ENCODE results near the gene GLDC. TPM values are rescaled to one million over a fixed set of nuclear protein-coding genes. Genes with fewer than 3 reads are reported as not detected.
"Not testable (repeated sequence)": the region's sequence is repeated elsewhere in the genome, so short reads cannot be mapped to it uniquely, and the experiment has no call there.

Gene GLDC
- total RNA-seq, 1 donor from 2014 or later = 0.78 TPM

DNA sequence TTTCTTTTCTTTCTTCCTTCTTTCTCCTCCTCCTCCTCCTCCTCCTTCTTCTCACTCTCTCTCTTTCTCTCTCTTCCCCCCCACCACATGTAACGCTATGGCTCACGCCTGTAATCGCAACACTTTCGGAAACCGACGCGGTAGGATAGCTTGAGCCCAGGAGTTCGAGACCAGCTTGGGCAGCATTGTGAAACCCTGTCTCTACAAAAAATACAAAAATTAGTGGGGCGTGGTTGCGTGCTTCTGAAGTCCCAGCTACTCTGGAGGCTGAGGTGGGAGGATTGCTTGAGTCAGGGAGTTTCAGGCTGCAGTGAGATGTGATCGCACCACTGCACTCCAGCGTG lies 736 bp upstream of the GLDC start:
- no peak for DNase-seq (ENCODE audit: extremely low spot score, unreplicated experiment)
- no peaks in the 10 kb centered on the region for H3K36me3 Mint-ChIP-seq (ENCODE audit: unreplicated experiment)
- H3K4me1 Mint-ChIP-seq (ENCODE audit: unreplicated experiment) = peaks cover 19% of the 10 kb centered on the region
- TF ChIP-seq, protein P1, sequence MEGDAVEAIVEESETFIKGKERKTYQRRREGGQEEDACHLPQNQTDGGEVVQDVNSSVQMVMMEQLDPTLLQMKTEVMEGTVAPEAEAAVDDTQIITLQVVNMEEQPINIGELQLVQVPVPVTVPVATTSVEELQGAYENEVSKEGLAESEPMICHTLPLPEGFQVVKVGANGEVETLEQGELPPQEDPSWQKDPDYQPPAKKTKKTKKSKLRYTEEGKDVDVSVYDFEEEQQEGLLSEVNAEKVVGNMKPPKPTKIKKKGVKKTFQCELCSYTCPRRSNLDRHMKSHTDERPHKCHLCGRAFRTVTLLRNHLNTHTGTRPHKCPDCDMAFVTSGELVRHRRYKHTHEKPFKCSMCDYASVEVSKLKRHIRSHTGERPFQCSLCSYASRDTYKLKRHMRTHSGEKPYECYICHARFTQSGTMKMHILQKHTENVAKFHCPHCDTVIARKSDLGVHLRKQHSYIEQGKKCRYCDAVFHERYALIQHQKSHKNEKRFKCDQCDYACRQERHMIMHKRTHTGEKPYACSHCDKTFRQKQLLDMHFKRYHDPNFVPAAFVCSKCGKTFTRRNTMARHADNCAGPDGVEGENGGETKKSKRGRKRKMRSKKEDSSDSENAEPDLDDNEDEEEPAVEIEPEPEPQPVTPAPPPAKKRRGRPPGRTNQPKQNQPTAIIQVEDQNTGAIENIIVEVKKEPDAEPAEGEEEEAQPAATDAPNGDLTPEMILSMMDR (IDR thresholded peaks at IDR 0.05) = no peak
- H3K27me3 Mint-ChIP-seq (ENCODE audit: unreplicated experiment) = peaks cover 71% of the 10 kb centered on the region
- no peak overlapping the region for H3K27ac Mint-ChIP-seq (ENCODE audit: unreplicated experiment)
- H3K4me3 Mint-ChIP-seq (ENCODE audit: unreplicated experiment) = peak overlapping the region; percentile 67
- no peaks in the 10 kb centered on the region for H3K9me3 Mint-ChIP-seq (ENCODE audit: unreplicated experiment)

DNA sequence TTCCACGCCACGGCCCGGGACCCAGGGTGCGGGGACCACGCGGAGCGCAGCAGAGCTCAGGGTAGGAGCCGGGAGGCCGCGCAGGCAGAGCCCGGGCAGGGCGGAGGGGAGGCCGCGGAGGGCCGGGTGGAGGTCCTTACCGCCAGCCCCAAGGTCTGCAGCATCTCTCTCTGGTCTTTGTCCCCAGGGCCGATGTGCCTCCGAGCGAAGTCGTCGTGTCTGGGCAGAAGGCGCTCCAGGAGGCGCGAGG lies 499 bp downstream of the GLDC start:
- Mint-ChIP-seq H3K4me3 (ENCODE audit: unreplicated experiment) (peak overlapping the region; percentile 64), H3K27me3 (ENCODE audit: unreplicated experiment) (peaks cover 84% of the 10 kb centered on the region), H3K4me1 (ENCODE audit: unreplicated experiment) (peaks cover 19% of the 10 kb centered on the region)
- not testable (repeated sequence) for H3K27ac Mint-ChIP-seq (ENCODE audit: unreplicated experiment); H3K36me3 Mint-ChIP-seq (ENCODE audit: unreplicated experiment); H3K9me3 Mint-ChIP-seq (ENCODE audit: unreplicated experiment); DNase-seq (ENCODE audit: extremely low spot score, unreplicated experiment)

DNA sequence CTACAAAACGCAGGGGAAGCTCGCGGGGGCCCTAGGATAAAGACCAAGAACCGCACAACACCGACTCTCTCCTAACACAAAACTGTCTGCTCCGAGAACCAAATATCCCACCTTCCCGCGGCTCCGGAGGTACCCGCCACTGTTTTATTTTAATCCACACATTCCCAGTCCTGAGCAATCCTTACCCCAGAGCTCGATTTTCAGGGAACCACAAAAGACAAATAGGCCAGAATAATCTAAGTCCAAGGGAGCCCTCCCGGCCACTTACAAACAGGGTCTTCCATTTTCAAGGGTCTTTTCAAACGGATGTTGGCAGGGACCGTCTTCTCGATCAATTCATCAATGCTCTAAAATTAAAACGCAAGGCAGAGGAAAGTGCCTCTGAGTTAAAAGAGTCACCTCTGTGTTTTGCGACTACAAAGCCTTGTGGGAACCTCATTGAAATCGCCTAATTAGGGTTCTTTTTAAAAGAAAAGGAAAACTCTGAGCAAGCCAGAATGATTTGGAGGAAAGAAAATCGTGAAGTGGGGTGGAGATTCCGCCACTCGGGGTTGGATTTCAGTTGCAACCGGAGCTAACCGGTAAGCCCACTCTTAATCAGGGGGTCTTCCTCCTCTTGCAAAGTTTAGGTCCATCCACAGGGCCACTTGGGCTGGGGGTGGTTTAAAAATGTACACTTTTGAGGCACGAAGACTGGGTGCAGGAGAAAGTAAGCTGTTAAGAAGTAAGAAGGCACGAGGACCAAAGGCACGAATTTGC lies 1.0 kb downstream of the GLDC start:
- no peak for DNase-seq (ENCODE audit: extremely low spot score, unreplicated experiment)
- Mint-ChIP-seq H3K9me3 (ENCODE audit: unreplicated experiment) (no peaks in the 10 kb centered on the region), H3K36me3 (ENCODE audit: unreplicated experiment) (no peaks in the 10 kb centered on the region), H3K4me1 (ENCODE audit: unreplicated experiment) (peaks cover 19% of the 10 kb centered on the region), H3K27ac (ENCODE audit: unreplicated experiment) (no peak overlapping the region), H3K4me3 (ENCODE audit: unreplicated experiment) (peak overlapping the region; percentile 64), H3K27me3 (ENCODE audit: unreplicated experiment) (peaks cover 85% of the 10 kb centered on the region)
- TF ChIP-seq, protein P1 (IDR thresholded peaks at IDR 0.05) = no peak

DNA sequence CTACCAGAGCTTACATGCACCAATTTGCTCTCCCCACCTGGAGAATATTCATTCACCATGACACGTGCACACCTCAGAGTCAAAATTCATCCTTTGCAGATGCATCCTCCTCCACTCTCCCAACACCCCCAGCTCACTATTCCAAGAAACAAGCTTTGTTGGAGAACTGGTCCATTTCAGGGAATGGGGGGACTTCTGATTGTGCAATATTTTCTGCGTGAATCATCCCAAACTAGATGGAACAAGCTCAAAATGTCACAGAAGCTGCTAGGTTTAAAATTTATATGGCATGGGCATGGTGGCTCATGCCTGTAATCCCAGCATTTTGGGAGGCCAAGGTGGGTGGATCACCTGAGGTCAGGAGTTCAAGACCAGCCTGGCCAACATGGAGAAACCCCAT lies 3.6 kb downstream of the GLDC start:
- H3K9me3 Mint-ChIP-seq (ENCODE audit: unreplicated experiment) = no peaks in the 10 kb centered on the region
- no peaks in the 10 kb centered on the region for H3K36me3 Mint-ChIP-seq (ENCODE audit: unreplicated experiment)
- H3K27me3 Mint-ChIP-seq (ENCODE audit: unreplicated experiment) = peaks cover 69% of the 10 kb centered on the region
- H3K4me3 Mint-ChIP-seq (ENCODE audit: unreplicated experiment) = no peak overlapping the region
- no peak overlapping the region for H3K27ac Mint-ChIP-seq (ENCODE audit: unreplicated experiment)
- no peak for DNase-seq (ENCODE audit: extremely low spot score, unreplicated experiment)
- peaks cover 19% of the 10 kb centered on the region for H3K4me1 Mint-ChIP-seq (ENCODE audit: unreplicated experiment)
- TF ChIP-seq, protein P1 (IDR thresholded peaks at IDR 0.05) = no peak

DNA sequence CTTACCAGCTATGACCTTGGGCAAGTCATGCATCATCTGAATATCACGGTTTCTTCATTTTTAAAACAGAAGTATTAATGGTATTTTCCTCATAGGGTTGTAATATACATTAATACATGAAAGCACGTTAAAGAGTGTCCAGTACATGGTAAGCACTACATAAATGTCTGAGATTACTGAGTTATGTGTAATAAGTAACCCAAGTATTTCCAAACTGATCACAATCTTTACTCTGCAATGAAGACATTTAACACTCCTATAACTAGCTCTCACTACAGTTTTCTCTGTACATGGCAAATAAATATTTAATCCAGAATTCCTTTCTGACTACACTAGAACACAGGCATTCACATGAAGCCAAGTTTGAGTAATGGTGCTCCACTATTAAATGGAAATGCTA lies 4.0 kb downstream of the GLDC start:
- H3K27ac Mint-ChIP-seq (ENCODE audit: unreplicated experiment) = no peak overlapping the region
- no peak overlapping the region for H3K4me3 Mint-ChIP-seq (ENCODE audit: unreplicated experiment)
- no peak for DNase-seq (ENCODE audit: extremely low spot score, unreplicated experiment)
- TF ChIP-seq, protein P1 (IDR thresholded peaks at IDR 0.05) = no peak
- H3K4me1 Mint-ChIP-seq (ENCODE audit: unreplicated experiment) = peaks cover 19% of the 10 kb centered on the region
- H3K36me3 Mint-ChIP-seq (ENCODE audit: unreplicated experiment) = no peaks in the 10 kb centered on the region
- no peaks in the 10 kb centered on the region for H3K9me3 Mint-ChIP-seq (ENCODE audit: unreplicated experiment)
- H3K27me3 Mint-ChIP-seq (ENCODE audit: unreplicated experiment) = peaks cover 66% of the 10 kb centered on the region

DNA sequence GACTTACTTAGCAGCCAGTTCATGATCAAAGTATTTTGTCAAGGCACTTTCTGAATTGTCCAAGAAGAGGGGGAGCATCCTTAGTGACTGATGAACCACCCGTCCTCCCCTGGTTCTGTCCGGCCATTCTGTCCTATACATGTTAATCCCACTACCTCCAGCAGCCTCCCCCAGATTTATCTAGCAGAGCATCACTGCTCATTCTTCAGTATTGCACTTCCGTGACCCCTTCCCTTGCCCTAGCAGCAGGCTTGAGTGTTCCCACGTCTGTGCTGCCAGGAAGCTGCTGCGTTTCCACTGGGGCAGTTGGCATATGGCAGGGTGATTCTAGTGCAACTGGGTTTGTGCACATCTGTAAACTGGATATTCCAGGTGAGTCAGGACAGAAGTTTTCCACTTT lies 4.5 kb downstream of the GLDC start:
- Mint-ChIP-seq H3K4me1 (ENCODE audit: unreplicated experiment) (peaks cover 15% of the 10 kb centered on the region), H3K36me3 (ENCODE audit: unreplicated experiment) (no peaks in the 10 kb centered on the region), H3K9me3 (ENCODE audit: unreplicated experiment) (no peaks in the 10 kb centered on the region), H3K27ac (ENCODE audit: unreplicated experiment) (no peak overlapping the region), H3K4me3 (ENCODE audit: unreplicated experiment) (no peak overlapping the region), H3K27me3 (ENCODE audit: unreplicated experiment) (peaks cover 62% of the 10 kb centered on the region)
- TF ChIP-seq, protein P1 (IDR thresholded peaks at IDR 0.05) = no peak
- no peak for DNase-seq (ENCODE audit: extremely low spot score, unreplicated experiment)
